ENCODE data around the gene KCNQ1. TPM values are rescaled to one million over a fixed set of nuclear protein-coding genes. Genes with fewer than 3 reads are reported as not detected.

KCNQ1 gene
- total and polyA plus RNA-seq, 9 of the 15 experiments (the other 6 are each of a cell fraction or from before 2014, with no cell fraction given) = 0.44 TPM; not detected in 8

DNA sequence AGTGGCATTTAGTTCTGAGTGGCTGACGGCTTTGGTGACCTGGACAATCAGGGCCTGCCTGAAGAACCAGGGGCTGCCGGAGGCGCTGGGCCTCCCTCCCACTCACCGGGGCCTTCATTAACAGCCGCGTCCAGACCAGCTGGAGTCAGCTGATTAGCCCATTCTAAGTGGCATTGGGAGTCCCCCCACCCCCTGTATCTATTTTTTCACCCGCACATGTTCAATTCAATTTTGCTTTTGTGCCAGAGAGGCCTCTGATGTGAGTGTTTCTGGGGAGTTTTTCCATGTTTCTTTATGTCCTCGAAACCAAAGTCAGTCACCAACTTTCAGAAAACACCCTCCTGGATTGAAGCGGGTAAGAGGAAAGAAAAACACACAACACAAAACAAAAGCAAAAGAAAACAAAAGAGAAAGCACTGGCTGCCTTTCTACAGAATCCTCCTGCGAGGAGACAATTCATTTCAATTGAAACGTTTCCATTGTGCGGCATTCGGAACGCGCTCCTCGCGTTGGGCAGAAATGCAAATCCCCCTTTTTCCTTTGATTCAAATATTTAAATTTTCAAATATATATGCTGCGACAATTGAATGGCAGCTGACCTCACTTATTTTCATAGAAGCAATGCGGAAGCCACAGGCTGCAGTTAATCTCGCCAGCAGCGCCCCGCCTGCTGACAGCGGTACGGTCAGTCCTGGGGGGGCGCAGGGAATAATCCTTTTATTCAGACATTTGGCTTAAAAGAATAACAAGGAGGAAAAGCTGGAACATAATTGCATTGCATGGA, 423.1 kb downstream of the KCNQ1 start:
- ChIA-PET POLR2A (interaction anchor here (0.5 to 1.0 kb wide), 5 partner anchors 13 to 113 kb away, joined by 3 to 5 read pairs (median 3); partner anchors contain the start of gene PHLDA2), CTCF (ENCODE audit: low intra/inter-chr PET ratio) (no interaction called here)
- Histone ChIP-seq H4K20me1 (replicated peaks; ENCODE audit: control insufficient read depth, insufficient read depth, low read length) (no peaks in the 10 kb centered on the region), H3K27ac (ENCODE audit: extremely low read depth, low read depth, low read length) (peak overlapping the region; percentile 66), H3K36me3 (ENCODE audit: control insufficient read depth, insufficient read depth, low read length) (no peaks in the 10 kb centered on the region), H3K4me1 (replicated peaks in 1 of 2; ENCODE audit: control insufficient read depth in 2 of 2, insufficient read depth in 2 of 2, low read length in 2 of 2) (peaks cover 10 to 50% of the 10 kb centered on the region in 2 experiments; a peak in 4 of 5 replicates), H3K4me3 (no peak overlapping the region), H3K9me1 (ENCODE audit: control insufficient read depth, insufficient read depth, low read length) (no peaks in the 10 kb centered on the region), H3K4me2 (ENCODE audit: insufficient read depth, low read length) (peak overlapping the region; percentile 32), H3K9ac (ENCODE audit: insufficient read depth in 1 of 2, low read depth in 2 of 2, low read length in 2 of 2) (peak overlapping the region; percentile 55 to 61; a peak in 2 of 4 replicates), H3K9me3 (replicated peaks; ENCODE audit: control insufficient read depth, insufficient read depth, low read depth, low read length) (peaks cover 7% of the 10 kb centered on the region), H3K27me3 (ENCODE audit: control insufficient read depth in 2 of 2, insufficient read depth in 2 of 2, low read length in 2 of 2) (no peaks in the 10 kb centered on the region), H2AFZ (ENCODE audit: low read depth, low read length) (peak overlapping the region; percentile 90), H3K79me2 (ENCODE audit: control insufficient read depth, insufficient read depth, low read length) (no peaks in the 10 kb centered on the region)
- BruUV-seq (replicated peaks) = no TSS peak
- in situ Hi-C loops (cut with MboI) = no loop called here
- FAIRE-seq (peak; percentile 92), DNase-seq (ENCODE audit: extremely low read depth in 1 of 4, low spot score in 3 of 4) (peak; percentile 79 to 89 (median 86)), ATAC-seq (peak; percentile 84)
- 17% methylated on average over 25 of the region's 25 CpGs for WGBS (ENCODE audit: insufficient coverage, low coverage, missing lambda C conversion rate)
- intact Hi-C loops (cut with micrococcal nuclease) = loop anchor here (2.0 kb wide), 1 partner anchor 15 kb away; no protein-coding TSS in a partner anchor
- TF ChIP-seq, protein P1, sequence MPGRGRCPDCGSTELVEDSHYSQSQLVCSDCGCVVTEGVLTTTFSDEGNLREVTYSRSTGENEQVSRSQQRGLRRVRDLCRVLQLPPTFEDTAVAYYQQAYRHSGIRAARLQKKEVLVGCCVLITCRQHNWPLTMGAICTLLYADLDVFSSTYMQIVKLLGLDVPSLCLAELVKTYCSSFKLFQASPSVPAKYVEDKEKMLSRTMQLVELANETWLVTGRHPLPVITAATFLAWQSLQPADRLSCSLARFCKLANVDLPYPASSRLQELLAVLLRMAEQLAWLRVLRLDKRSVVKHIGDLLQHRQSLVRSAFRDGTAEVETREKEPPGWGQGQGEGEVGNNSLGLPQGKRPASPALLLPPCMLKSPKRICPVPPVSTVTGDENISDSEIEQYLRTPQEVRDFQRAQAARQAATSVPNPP (IDR thresholded peaks at IDR 0.05; ENCODE audit: borderline replicate concordance, insufficient read depth, insufficient read length) = no peak
- TF ChIP-seq, protein P2, sequence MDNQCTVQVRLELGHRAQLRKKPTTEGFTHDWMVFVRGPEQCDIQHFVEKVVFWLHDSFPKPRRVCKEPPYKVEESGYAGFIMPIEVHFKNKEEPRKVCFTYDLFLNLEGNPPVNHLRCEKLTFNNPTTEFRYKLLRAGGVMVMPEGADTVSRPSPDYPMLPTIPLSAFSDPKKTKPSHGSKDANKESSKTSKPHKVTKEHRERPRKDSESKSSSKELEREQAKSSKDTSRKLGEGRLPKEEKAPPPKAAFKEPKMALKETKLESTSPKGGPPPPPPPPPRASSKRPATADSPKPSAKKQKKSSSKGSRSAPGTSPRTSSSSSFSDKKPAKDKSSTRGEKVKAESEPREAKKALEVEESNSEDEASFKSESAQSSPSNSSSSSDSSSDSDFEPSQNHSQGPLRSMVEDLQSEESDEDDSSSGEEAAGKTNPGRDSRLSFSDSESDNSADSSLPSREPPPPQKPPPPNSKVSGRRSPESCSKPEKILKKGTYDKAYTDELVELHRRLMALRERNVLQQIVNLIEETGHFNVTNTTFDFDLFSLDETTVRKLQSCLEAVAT (IDR thresholded peaks at IDR 0.05) = no peak
- TF ChIP-seq, protein P3, sequence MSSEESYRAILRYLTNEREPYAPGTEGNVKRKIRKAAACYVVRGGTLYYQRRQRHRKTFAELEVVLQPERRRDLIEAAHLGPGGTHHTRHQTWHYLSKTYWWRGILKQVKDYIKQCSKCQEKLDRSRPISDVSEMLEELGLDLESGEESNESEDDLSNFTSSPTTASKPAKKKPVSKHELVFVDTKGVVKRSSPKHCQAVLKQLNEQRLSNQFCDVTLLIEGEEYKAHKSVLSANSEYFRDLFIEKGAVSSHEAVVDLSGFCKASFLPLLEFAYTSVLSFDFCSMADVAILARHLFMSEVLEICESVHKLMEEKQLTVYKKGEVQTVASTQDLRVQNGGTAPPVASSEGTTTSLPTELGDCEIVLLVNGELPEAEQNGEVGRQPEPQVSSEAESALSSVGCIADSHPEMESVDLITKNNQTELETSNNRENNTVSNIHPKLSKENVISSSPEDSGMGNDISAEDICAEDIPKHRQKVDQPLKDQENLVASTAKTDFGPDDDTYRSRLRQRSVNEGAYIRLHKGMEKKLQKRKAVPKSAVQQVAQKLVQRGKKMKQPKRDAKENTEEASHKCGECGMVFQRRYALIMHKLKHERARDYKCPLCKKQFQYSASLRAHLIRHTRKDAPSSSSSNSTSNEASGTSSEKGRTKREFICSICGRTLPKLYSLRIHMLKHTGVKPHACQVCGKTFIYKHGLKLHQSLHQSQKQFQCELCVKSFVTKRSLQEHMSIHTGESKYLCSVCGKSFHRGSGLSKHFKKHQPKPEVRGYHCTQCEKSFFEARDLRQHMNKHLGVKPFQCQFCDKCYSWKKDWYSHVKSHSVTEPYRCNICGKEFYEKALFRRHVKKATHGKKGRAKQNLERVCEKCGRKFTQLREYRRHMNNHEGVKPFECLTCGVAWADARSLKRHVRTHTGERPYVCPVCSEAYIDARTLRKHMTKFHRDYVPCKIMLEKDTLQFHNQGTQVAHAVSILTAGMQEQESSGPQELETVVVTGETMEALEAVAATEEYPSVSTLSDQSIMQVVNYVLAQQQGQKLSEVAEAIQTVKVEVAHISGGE (CRISPR knock-in tag; IDR thresholded peaks at IDR 0.05) = no peak
- TF ChIP-seq, protein P4, sequence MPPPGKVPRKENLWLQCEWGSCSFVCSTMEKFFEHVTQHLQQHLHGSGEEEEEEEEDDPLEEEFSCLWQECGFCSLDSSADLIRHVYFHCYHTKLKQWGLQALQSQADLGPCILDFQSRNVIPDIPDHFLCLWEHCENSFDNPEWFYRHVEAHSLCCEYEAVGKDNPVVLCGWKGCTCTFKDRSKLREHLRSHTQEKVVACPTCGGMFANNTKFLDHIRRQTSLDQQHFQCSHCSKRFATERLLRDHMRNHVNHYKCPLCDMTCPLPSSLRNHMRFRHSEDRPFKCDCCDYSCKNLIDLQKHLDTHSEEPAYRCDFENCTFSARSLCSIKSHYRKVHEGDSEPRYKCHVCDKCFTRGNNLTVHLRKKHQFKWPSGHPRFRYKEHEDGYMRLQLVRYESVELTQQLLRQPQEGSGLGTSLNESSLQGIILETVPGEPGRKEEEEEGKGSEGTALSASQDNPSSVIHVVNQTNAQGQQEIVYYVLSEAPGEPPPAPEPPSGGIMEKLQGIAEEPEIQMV (tag; conservative IDR thresholded peaks at IDR 0.05; ENCODE audit: low read depth) = no peak
- TF ChIP-seq SUPT5H (IDR thresholded peaks at IDR 0.05) = no peak
- TF ChIP-seq STAT5A (IDR thresholded peaks at IDR 0.05; ENCODE audit: borderline replicate concordance, low read length) = no peak
- TF ChIP-seq RB1 (IDR thresholded peaks at IDR 0.05; ENCODE audit: low read depth) = no peak
- TF ChIP-seq GATA2 (CRISPR knock-in tag; IDR thresholded peaks at IDR 0.05) = 0 out of 2 replicates have a peak, but pooled peaks have one; percentile 33
- peak; percentile 88 for TF ChIP-seq ARID1B (IDR thresholded peaks at IDR 0.05)
- TF ChIP-seq ZNF778 (CRISPR knock-in tag; IDR thresholded peaks at IDR 0.05) = no peak
- no peak for TF ChIP-seq ARID2 (IDR thresholded peaks at IDR 0.05)
- peak; percentile 38; the same call in 1 of the 2 replicates for TF ChIP-seq ZFX (CRISPR knock-in tag; IDR thresholded peaks at IDR 0.05)
- TF ChIP-seq POLR2AphosphoS2 (IDR thresholded peaks at IDR 0.05; ENCODE audit: low read length) = no peak
